A673 (cell line): ENCODE measurements around the gene ADAMTS8. TPM values are rescaled to one million over a fixed set of nuclear protein-coding genes. Genes with fewer than 3 reads are reported as not detected.

Experiments used
- BruUV-seq: library from RNA; stranded (reverse); fragments of 400-500 nt; replicated peaks from 2 replicates; lab custom pipeline; 2021; lab: Mats Ljungman, UMichigan
- CTCF ChIA-PET: fragments of 300-600 bp; sonication (Branson Sonifier 250); formaldehyde crosslinking; loops from one replicate; lab custom pipeline; 2022; ENCODE audit warnings: antibody characterized with exemption; lab: Charles Lee
- POLR2A ChIA-PET: fragments of 300-600 bp; sonication (Branson Sonifier 250); formaldehyde crosslinking; loops from one replicate; lab custom pipeline; 2022; ENCODE audit warnings: antibody characterized with exemption; ENCODE audit not compliant: low non-redundant PET; lab: Charles Lee
- DNase-seq: peaks from one replicate; pipeline ENCODE4 v3.0.0-alpha.2; 2015; ENCODE audit warnings: low spot score
- H3K27ac ChIP-seq: fragments of 200-600 bp; sonication (generic); 2 replicates; pipeline ENCODE4 v1.5.1; 2016; ENCODE audit warnings: mixed run types, low read depth, mild to moderate bottlenecking, mixed read lengths, antibody characterized with exemption, low read length; ENCODE audit not compliant: poor library complexity, severe bottlenecking
- H3K27me3 ChIP-seq: fragments of 200-600 bp; sonication (generic); replicated peaks from 2 replicates; pipeline ENCODE4 v1.6.1; 2017; ENCODE audit warnings: mixed run types, low read depth, mild to moderate bottlenecking, mixed read lengths, antibody characterized with exemption, low read length; ENCODE audit not compliant: insufficient read depth, poor library complexity
- H3K36me3 ChIP-seq: fragments of 200-600 bp; sonication (generic); 2 replicates; pipeline ENCODE4 v1.6.1; 2016; ENCODE audit warnings: mixed run types, mild to moderate bottlenecking, mixed read lengths, antibody characterized with exemption, low read length; ENCODE audit not compliant: insufficient read depth, poor library complexity, severe bottlenecking
- H3K4me1 ChIP-seq: fragments of 200-600 bp; sonication (generic); 2 replicates; pipeline ENCODE4 v1.6.1; 2017; ENCODE audit warnings: mixed run types, mild to moderate bottlenecking, mixed read lengths, antibody characterized with exemption, low read length; ENCODE audit not compliant: insufficient read depth, poor library complexity, severe bottlenecking
- H3K4me3 ChIP-seq: fragments of 200-600 bp; sonication (generic); 2 replicates; pipeline ENCODE4 v1.5.1; 2016; ENCODE audit warnings: low read depth, mixed run types, mild to moderate bottlenecking, mixed read lengths, low read length; ENCODE audit not compliant: poor library complexity, severe bottlenecking
- H3K9me3 ChIP-seq: fragments of 200-600 bp; sonication (generic); 2 replicates; pipeline ENCODE4 v1.6.1; 2016; ENCODE audit warnings: mixed run types, low read depth, mild to moderate bottlenecking, mixed read lengths, antibody characterized with exemption, low read length; ENCODE audit not compliant: poor library complexity, severe bottlenecking
- EZH2 ChIP-seq: fragments of 200-600 bp; sonication (generic); IDR thresholded peaks from 2 replicates; pipeline ENCODE4 v1.6.1; 2017; ENCODE audit warnings: borderline replicate concordance, low read depth, mild to moderate bottlenecking, mixed read lengths, antibody characterized with exemption, low read length; ENCODE audit not compliant: poor library complexity, severe bottlenecking
- intact Hi-C: fragments of 100-400 bp; cut with micrococcal nuclease; formaldehyde crosslinking; loops from one replicate; pipeline ENCODE4 v1.10.0; 2022; ENCODE audit not compliant: unreplicated experiment
- total RNA-seq: library from RNA; stranded (reverse); gene quantifications from 2 replicates; pipeline ENCODE4 v1.2.3, GENCODE V29; 2021
- TF ChIP-seq, protein P1 (sequence below): fragments of 300-800, 200-600 bp; sonication (generic); conservative IDR thresholded peaks from 2 replicates; pipeline ENCODE4 v1.5.1; 2017; ENCODE audit warnings: low read depth, mild to moderate bottlenecking, antibody characterized with exemption, low read length, moderate library complexity, mixed read lengths

Gene ADAMTS8
- total RNA-seq, 1 experiment from 2014 or later = not detected

DNA sequence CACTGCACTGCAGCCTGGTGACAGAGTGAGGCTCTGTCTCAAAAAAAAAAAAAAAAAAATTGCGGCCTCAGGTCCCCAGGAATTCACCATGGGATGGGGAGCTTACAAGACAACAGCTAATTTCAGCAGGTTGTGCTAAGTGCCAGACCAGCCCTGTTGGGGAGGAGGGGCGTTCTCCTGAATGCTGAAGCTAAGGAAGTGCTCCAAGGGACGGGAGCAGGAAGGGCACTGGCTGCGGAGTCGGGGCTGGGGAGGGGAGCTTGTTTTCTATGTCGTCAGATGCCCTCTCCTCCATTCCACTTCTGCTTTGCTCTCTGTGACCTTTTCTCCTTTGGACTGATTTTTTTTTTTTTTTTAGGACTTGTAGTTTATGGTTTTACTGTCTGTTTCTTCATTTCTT is 24.5 kb upstream of the ADAMTS8 start:
- Histone ChIP-seq H3K36me3 (no peaks in the 10 kb centered on the region), H3K27ac (no peak overlapping the region), H3K27me3 (peaks cover 21% of the 10 kb centered on the region), H3K4me1 (peaks cover 9% of the 10 kb centered on the region), H3K9me3 (no peaks in the 10 kb centered on the region), H3K4me3 (no peak overlapping the region)
- no peak for TF ChIP-seq EZH2
- TF ChIP-seq, protein P1, sequence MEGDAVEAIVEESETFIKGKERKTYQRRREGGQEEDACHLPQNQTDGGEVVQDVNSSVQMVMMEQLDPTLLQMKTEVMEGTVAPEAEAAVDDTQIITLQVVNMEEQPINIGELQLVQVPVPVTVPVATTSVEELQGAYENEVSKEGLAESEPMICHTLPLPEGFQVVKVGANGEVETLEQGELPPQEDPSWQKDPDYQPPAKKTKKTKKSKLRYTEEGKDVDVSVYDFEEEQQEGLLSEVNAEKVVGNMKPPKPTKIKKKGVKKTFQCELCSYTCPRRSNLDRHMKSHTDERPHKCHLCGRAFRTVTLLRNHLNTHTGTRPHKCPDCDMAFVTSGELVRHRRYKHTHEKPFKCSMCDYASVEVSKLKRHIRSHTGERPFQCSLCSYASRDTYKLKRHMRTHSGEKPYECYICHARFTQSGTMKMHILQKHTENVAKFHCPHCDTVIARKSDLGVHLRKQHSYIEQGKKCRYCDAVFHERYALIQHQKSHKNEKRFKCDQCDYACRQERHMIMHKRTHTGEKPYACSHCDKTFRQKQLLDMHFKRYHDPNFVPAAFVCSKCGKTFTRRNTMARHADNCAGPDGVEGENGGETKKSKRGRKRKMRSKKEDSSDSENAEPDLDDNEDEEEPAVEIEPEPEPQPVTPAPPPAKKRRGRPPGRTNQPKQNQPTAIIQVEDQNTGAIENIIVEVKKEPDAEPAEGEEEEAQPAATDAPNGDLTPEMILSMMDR = no peak
- DNase-seq = no peak
- intact Hi-C loops = no loop called here
- ChIA-PET POLR2A (no interaction called here), CTCF (no interaction called here)
- no TSS peak for BruUV-seq

DNA sequence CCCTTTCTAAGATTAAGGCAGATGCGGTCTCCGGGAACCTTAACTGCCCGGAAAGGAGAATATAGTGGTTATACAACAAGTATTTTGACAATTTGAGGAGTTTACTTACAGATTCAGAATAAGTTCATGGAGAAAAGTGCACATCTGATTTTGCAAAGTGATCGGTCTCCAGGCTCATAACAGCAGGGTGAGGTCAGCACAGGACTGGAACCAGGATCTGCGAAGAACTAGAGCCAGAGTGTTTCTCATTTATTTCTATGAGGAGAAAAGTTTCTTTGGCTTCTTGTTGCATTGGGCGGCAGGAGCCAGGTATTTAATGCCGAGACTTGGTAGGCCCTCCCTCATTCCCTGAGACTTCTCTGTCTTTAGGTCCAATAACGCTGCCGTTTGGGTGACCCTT is 23.8 kb upstream of the ADAMTS8 start:
- peaks cover 10% of the 10 kb centered on the region for H3K4me1 ChIP-seq
- CTCF ChIA-PET = no interaction called here
- no peak overlapping the region for H3K4me3 ChIP-seq
- no peak for TF ChIP-seq EZH2
- TF ChIP-seq, protein P1 = no peak
- DNase-seq = no peak
- POLR2A ChIA-PET = no interaction called here
- peaks cover 21% of the 10 kb centered on the region for H3K27me3 ChIP-seq
- H3K9me3 ChIP-seq = no peaks in the 10 kb centered on the region
- BruUV-seq = no TSS peak
- H3K27ac ChIP-seq = no peak overlapping the region
- H3K36me3 ChIP-seq = no peaks in the 10 kb centered on the region
- intact Hi-C loops = no loop called here

- intact Hi-C loops = no loop called here
- Histone ChIP-seq H3K4me3 (no peak overlapping the region), H3K27ac (no peak overlapping the region), H3K4me1 (peaks cover 10% of the 10 kb centered on the region), H3K9me3 (no peaks in the 10 kb centered on the region), H3K27me3 (peaks cover 21% of the 10 kb centered on the region), H3K36me3 (no peaks in the 10 kb centered on the region)
- DNase-seq = peak; percentile 62
- CTCF ChIA-PET = no interaction called here
- POLR2A ChIA-PET = no interaction called here
- BruUV-seq = no TSS peak
- TF ChIP-seq, protein P1 = no peak
- no peak for TF ChIP-seq EZH2
These were observed 23.0 kb upstream of the ADAMTS8 start for GRCh38 chr11:130451231-130452019.
